GM23248 (cell line): ENCODE results near the gene ABCC3. TPM values are rescaled to one million over a fixed set of nuclear protein-coding genes. Genes with fewer than 3 reads are reported as not detected.
A peak's percentile ranks its signal among the peaks of the same experiment; 100 is the strongest.

Experiments used
- DNase-seq: peaks from one replicate; pipeline ENCODE4 v3.0.0-alpha.2; 2015
- H2AFZ ChIP-seq: fragments of 200-600 bp; sonication (generic); 2 replicates; pipeline ENCODE4 v1.6.1; 2016; ENCODE audit warnings: antibody characterized with exemption
- H3F3A ChIP-seq: fragments of 200-600 bp; sonication (generic); 2 replicates; pipeline ENCODE4 v1.6.1; 2016; ENCODE audit warnings: mild to moderate bottlenecking, antibody characterized with exemption, mixed run types; ENCODE audit not compliant: insufficient read depth
- H3K27ac ChIP-seq: fragments of 200-600 bp; sonication (generic); 2 replicates; pipeline ENCODE4 v1.5.1; 2016; ENCODE audit warnings: mild to moderate bottlenecking
- H3K27me3 ChIP-seq: fragments of 200-600 bp; sonication (generic); replicated peaks from 2 replicates; pipeline ENCODE4 v1.6.1; 2016; ENCODE audit warnings: mild to moderate bottlenecking; ENCODE audit not compliant: insufficient read depth
- H3K36me3 ChIP-seq: fragments of 200-600 bp; sonication (generic); 2 replicates; pipeline ENCODE4 v1.6.1; 2016; ENCODE audit warnings: low read depth, mild to moderate bottlenecking
- H3K4me1 ChIP-seq: fragments of 200-600 bp; sonication (generic); 2 replicates; pipeline ENCODE4 v1.6.1; 2016; ENCODE audit warnings: mild to moderate bottlenecking; ENCODE audit not compliant: insufficient read depth
- H3K4me2 ChIP-seq: fragments of 200-600 bp; sonication (generic); one replicate; pipeline ENCODE4 v1.6.1; 2016; ENCODE audit warnings: mild to moderate bottlenecking; ENCODE audit not compliant: unreplicated experiment
- H3K4me3 ChIP-seq: fragments of 200-600 bp; sonication (generic); 2 replicates; pipeline ENCODE4 v1.5.1; 2016; ENCODE audit warnings: mild to moderate bottlenecking
- H3K79me2 ChIP-seq: fragments of 200-600 bp; sonication (generic); 2 replicates; pipeline ENCODE4 v1.6.1; 2016; ENCODE audit warnings: mild to moderate bottlenecking; ENCODE audit not compliant: insufficient read depth
- H3K9ac ChIP-seq: fragments of 200-600 bp; sonication (generic); 2 replicates; pipeline ENCODE4 v1.6.1; 2016; ENCODE audit warnings: mild to moderate bottlenecking
- H3K9me2 ChIP-seq: fragments of 200-600 bp; sonication (generic); 2 replicates; pipeline ENCODE4 v1.6.1; 2016; ENCODE audit warnings: mixed run types, mild to moderate bottlenecking, moderate library complexity; ENCODE audit not compliant: insufficient read depth
- H3K9me3 ChIP-seq: fragments of 200-600 bp; sonication (generic); one replicate; pipeline ENCODE4 v1.6.1; 2017; ENCODE audit warnings: low read depth
- H4K20me1 ChIP-seq: fragments of 200-600 bp; sonication (generic); 2 replicates; pipeline ENCODE4 v1.6.0; 2016; ENCODE audit not compliant: insufficient read depth
- EZH2 ChIP-seq: fragments of 200-600 bp; sonication (generic); IDR thresholded peaks from 2 replicates; pipeline ENCODE4 v1.6.1; 2018; ENCODE audit warnings: antibody characterized with exemption, mild to moderate bottlenecking; ENCODE audit not compliant: insufficient read depth, poor library complexity, severe bottlenecking
- EZH2phosphoT487 ChIP-seq: fragments of 200-600 bp; sonication (generic); IDR thresholded peaks from 2 replicates; pipeline ENCODE4 v1.6.1; 2018; ENCODE audit warnings: antibody characterized with exemption, moderate library complexity, mild to moderate bottlenecking, low read depth; ENCODE audit not compliant: insufficient read depth
- WGBS, 2 experiments: methylation state at CpG; one replicate each; pipeline ENCODE4 v1.1.6; 2015 to 2017; ENCODE audit warnings: low lambda C conversion rate in 2 of 2, low coverage in 1 of 2; ENCODE audit errors: missing lambda C conversion rate in 2 of 2; 5-methylcytosine and 5-hydroxymethylcytosine counted together
- in situ Hi-C: fragments of 300-500 bp; cut with MboI; formaldehyde crosslinking; loops from 2 replicates; pipeline ENCODE4 v1.15.0; 2020
- polyA plus RNA-seq: library from polyadenylated mRNA; unstranded; fragments of >200 nt; fragmentation: Nextera tagmentation; extraction: Ambion mirVana; gene quantifications from 2 replicates; pipeline ENCODE4 v1.2.1, GENCODE V29; 2016
- total RNA-seq: library from RNA; depleted of rRNA; stranded (reverse); fragments of >200 nt; shearing (Covaris generic); gene quantifications from 2 replicates; pipeline ENCODE4 v1.2.3, GENCODE V29; 2014

The ABCC3 gene
- total and polyA plus RNA-seq, 2 experiments from 2014 or later, result 32.0 to 38.5 TPM

DNA sequence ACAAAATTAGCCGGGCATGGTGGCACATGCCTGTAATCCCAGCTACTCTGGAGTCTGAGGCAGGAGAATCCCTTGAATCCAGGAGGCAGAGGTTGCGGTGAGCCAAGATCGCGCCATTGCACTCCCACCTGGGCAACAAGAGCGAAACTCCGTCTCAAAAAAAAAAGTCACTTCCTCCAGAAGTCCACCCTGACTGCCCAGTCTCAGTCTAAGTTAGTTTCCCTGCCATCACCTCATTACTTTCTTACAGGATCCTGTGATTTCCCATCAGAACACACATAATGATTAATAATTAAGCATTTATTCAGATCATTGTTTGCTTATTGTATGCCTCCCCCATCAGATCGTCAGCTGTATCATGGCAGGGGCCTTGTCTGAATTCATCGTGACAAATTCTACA, 31.6 kb downstream of the ABCC3 start:
- Histone ChIP-seq H3K4me1 (peaks cover 36% of the 10 kb centered on the region), H3K9me2 (no peaks in the 10 kb centered on the region)

GRCh38 chr17:50667259-50668024, 32.8 kb downstream of the ABCC3 start:
- Histone ChIP-seq H3K4me1 (peaks cover 28% of the 10 kb centered on the region), H3K27me3 (no peaks in the 10 kb centered on the region), H3K36me3 (no peaks in the 10 kb centered on the region), H3K9ac (no peak overlapping the region), H3F3A (peaks cover 20% of the 10 kb centered on the region), H3K79me2 (no peaks in the 10 kb centered on the region), H3K27ac (no peak overlapping the region), H4K20me1 (no peaks in the 10 kb centered on the region), H3K4me3 (no peak overlapping the region), H2AFZ (no peak overlapping the region), H3K4me2 (no peak overlapping the region), H3K9me2 (no peaks in the 10 kb centered on the region), H3K9me3 (no peaks in the 10 kb centered on the region)
- DNase-seq, result no peak
- WGBS, 2 experiments, result 96 to 98% methylated on average over 14 of the region's 14 CpGs
- TF ChIP-seq EZH2phosphoT487 (no peak), EZH2 (no peak)
- in situ Hi-C loops, result no loop called here

More for the DNA sequence above, 31.6 kb downstream of the ABCC3 start:
- TF ChIP-seq EZH2, result no peak
- no peak for TF ChIP-seq EZH2phosphoT487
- in situ Hi-C loops, result no loop called here
- H3K4me2 ChIP-seq, result no peak overlapping the region
- no peaks in the 10 kb centered on the region for H3K27me3 ChIP-seq
- H3K27ac ChIP-seq, result no peak overlapping the region
- no peak overlapping the region for H2AFZ ChIP-seq
- 95% methylated on average over 8 of the region's 8 CpGs for WGBS, 2 experiments
- no peaks in the 10 kb centered on the region for H4K20me1 ChIP-seq
- H3K79me2 ChIP-seq, result no peaks in the 10 kb centered on the region
- H3F3A ChIP-seq, result peaks cover 22% of the 10 kb centered on the region
- DNase-seq, result no peak
- H3K9ac ChIP-seq, result no peak overlapping the region
- H3K4me3 ChIP-seq, result no peak overlapping the region
- H3K36me3 ChIP-seq, result no peaks in the 10 kb centered on the region
- no peaks in the 10 kb centered on the region for H3K9me3 ChIP-seq

GRCh38 chr17:50668025-50668837, 33.5 kb downstream of the ABCC3 start:
- Histone ChIP-seq H3K27me3 (no peaks in the 10 kb centered on the region), H3K4me2 (no peak overlapping the region)

GRCh38 chr17:50668838-50669581, 34.3 kb downstream of the ABCC3 start:
- Histone ChIP-seq H3K9me2 (no peaks in the 10 kb centered on the region), H3F3A (peaks cover 20% of the 10 kb centered on the region), H3K27ac (no peak overlapping the region), H3K79me2 (no peaks in the 10 kb centered on the region), H3K36me3 (no peaks in the 10 kb centered on the region), H3K4me1 (peaks cover 27% of the 10 kb centered on the region), H3K9me3 (no peaks in the 10 kb centered on the region), H2AFZ (peak overlapping the region; percentile 26; the same call in 1 of the 2 replicates), H3K9ac (peak overlapping the region; percentile 25; the same call in 1 of the 2 replicates), H4K20me1 (no peaks in the 10 kb centered on the region), H3K27me3 (no peaks in the 10 kb centered on the region), H3K4me3 (no peak overlapping the region), H3K4me2 (no peak overlapping the region)
- in situ Hi-C loops, result no loop called here
- 91 to 96% methylated on average over 9 of the region's 9 CpGs for WGBS, 2 experiments
- DNase-seq, result no peak
- TF ChIP-seq EZH2phosphoT487, result no peak
- TF ChIP-seq EZH2, result no peak

More at GRCh38 chr17:50668025-50668837, 33.5 kb downstream of the ABCC3 start:
- peaks cover 27% of the 10 kb centered on the region for H3K4me1 ChIP-seq
- H2AFZ ChIP-seq, result peak overlapping the region; percentile 26; the same call in 1 of the 2 replicates
- peak; percentile 54 for DNase-seq
- no peak overlapping the region for H3K27ac ChIP-seq
- no peaks in the 10 kb centered on the region for H3K79me2 ChIP-seq
- WGBS, 2 experiments, result 30 to 31% methylated on average over 8 of the region's 8 CpGs
- no peaks in the 10 kb centered on the region for H3K9me2 ChIP-seq
- TF ChIP-seq EZH2phosphoT487 (no peak), EZH2 (no peak)
- H3F3A ChIP-seq, result peaks cover 20% of the 10 kb centered on the region
- no peaks in the 10 kb centered on the region for H4K20me1 ChIP-seq
- no peaks in the 10 kb centered on the region for H3K36me3 ChIP-seq
- in situ Hi-C loops, result no loop called here
- H3K4me3 ChIP-seq, result no peak overlapping the region
- peak overlapping the region; percentile 25; the same call in 1 of the 2 replicates for H3K9ac ChIP-seq
- H3K9me3 ChIP-seq, result no peaks in the 10 kb centered on the region
